HUES6 (cell line): Measurements from ENCODE around the gene ARAP3.

Experiments
- H3K27ac ChIP-seq: 2 replicates; pipeline ENCODE4 v1.7.0; 2013; ENCODE audit warnings: low read depth, mild to moderate bottlenecking, low read length, inconsistent platforms
- H3K27me3 ChIP-seq: 2 replicates; pipeline ENCODE4 v1.6.1; 2013; ENCODE audit warnings: low read length; ENCODE audit not compliant: control insufficient read depth, insufficient read depth
- H3K36me3 ChIP-seq: 2 replicates; pipeline ENCODE4 v1.6.1; 2013; ENCODE audit warnings: low read length; ENCODE audit not compliant: control insufficient read depth, insufficient read depth
- H3K4me1 ChIP-seq: 2 replicates; pipeline ENCODE4 v1.6.1; 2013; ENCODE audit warnings: low read length; ENCODE audit not compliant: control insufficient read depth, insufficient read depth
- H3K4me3 ChIP-seq: 2 replicates; pipeline ENCODE4 v1.5.1; 2013; ENCODE audit warnings: low read depth, low read length
- H3K9ac ChIP-seq: one replicate; pipeline ENCODE4 v1.6.1; 2013; ENCODE audit warnings: mild to moderate bottlenecking, low read length
- H3K9me3 ChIP-seq: 2 replicates; pipeline ENCODE4 v1.6.1; 2013; ENCODE audit warnings: low read depth, low read length; ENCODE audit not compliant: control insufficient read depth, insufficient read depth

The ARAP3 gene

DNA sequence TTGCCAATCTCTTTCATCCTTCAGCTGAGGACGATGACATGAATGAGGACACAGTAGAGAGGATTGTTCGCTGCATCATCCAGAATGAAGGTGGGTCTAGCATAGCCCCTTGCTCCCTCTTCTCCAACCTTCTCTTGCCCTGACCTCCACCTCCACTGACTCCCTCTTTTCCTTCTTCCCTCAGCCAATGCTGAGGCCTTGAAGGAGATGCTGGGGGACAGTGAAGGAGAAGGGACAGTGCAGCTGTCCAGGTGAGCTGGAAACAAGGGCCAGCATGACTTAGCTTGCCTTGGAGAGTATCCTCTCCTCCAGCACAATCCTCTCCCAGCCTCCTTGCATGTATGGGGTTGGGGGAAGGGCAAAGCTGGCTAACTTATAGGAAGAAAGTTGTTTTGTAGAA is 43.3 kb downstream of the ARAP3 start:
- Histone ChIP-seq H3K27ac (no peak overlapping the region), H3K4me3 (no peak overlapping the region), H3K36me3 (peaks cover 8% of the 10 kb centered on the region), H3K9ac (no peak overlapping the region), H3K27me3 (peaks cover 10% of the 10 kb centered on the region; the same call in 1 of the 2 replicates), H3K4me1 (peaks cover 13% of the 10 kb centered on the region), H3K9me3 (no peaks in the 10 kb centered on the region)

GRCh38 chr5:141637767-141638419 is 44.1 kb downstream of the ARAP3 start:
- Histone ChIP-seq H3K9ac (peak overlapping the region; percentile 67), H3K36me3 (peaks cover 6% of the 10 kb centered on the region), H3K4me3 (peak overlapping the region; percentile 91), H3K27ac (no peak overlapping the region; the same call in 1 of the 2 replicates), H3K9me3 (no peaks in the 10 kb centered on the region), H3K27me3 (peaks cover 10% of the 10 kb centered on the region; the same call in 1 of the 2 replicates), H3K4me1 (peaks cover 13% of the 10 kb centered on the region)

DNA sequence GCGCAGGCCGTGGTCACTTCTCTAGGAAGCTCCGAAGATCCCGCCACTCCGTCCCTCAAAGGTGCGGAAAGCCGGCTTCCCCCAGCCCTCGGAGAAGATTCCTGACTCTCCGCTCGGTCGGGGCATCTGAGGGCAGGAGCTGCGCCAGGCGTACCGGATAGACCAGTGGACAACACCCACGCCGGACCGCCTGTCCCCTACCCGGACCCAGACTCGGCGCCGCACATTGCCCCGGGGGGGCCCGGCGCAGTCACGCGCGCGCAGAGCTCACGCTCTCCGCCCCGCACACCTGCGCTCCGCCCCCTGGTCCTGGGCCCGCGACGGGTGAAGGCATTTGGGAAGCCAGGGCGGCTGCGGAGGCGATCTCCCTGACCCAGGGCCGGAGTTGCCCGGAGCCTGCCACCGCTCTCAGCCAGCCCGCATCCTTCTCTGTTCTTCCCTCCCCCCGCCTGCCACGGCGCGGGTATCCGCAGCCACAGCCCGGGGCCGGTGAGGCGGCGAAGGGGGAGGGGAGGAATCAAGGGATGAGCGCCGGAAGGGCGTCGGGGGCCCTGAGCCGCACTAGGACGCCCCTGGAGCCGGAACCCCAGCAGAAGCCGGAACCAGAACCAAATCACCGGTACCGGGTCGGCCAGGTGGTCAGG is 44.8 kb downstream of the ARAP3 start:
- Histone ChIP-seq H3K4me3 (peak overlapping the region; percentile 91), H3K27ac (no peak overlapping the region; the same call in 1 of the 2 replicates), H3K9me3 (no peaks in the 10 kb centered on the region), H3K4me1 (peaks cover 13% of the 10 kb centered on the region), H3K9ac (peak overlapping the region; percentile 67), H3K36me3 (peaks cover 10% of the 10 kb centered on the region), H3K27me3 (peaks cover 10% of the 10 kb centered on the region; the same call in 1 of the 2 replicates)

GRCh38 chr5:141636413-141637122 is 45.5 kb downstream of the ARAP3 start, which contains the start of the genes HDAC3 and RELL2:
Gene HDAC3 (minus strand): TSS chr5:141636849. CDS start chr5:141636790, 59 bp downstream.
Gene RELL2 (plus strand): TSS chr5:141636997. CDS start chr5:141638226, 1,229 bp downstream.
- peak within 1 kb of the TSS; percentile 91 for H3K4me3 ChIP-seq
- H3K36me3 ChIP-seq = peaks cover 10% of the 10 kb centered on the region
- H3K27ac ChIP-seq = peak within 1 kb of the TSS; percentile 38; the same call in 1 of the 2 replicates
- peaks cover 13% of the 10 kb centered on the region for H3K4me1 ChIP-seq
- peak within 1 kb of the TSS; percentile 91 for H3K9ac ChIP-seq
- H3K27me3 ChIP-seq = peaks cover 10% of the 10 kb centered on the region; the same call in 1 of the 2 replicates
- H3K9me3 ChIP-seq = no peaks in the 10 kb centered on the region

DNA sequence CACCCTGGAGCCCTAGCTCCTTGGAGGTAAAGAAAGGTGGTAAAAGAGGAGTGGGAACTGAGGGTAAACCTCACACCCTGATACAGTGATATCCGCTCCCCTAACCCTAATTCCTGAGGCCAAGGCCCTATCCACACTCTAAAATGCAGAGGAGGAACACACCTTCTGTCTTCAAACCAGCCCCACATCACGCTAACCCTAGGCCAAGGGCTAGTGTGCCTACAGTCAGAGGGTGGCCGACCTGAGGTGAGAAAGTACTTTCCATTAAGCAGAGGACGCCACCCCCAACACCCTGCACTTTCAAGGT is 46.0 kb downstream of the ARAP3 start:
- H3K4me1 ChIP-seq = peaks cover 13% of the 10 kb centered on the region
- H3K27ac ChIP-seq = 0 out of 2 replicates have a peak overlapping the region, but pooled peaks have one; percentile 38
- H3K4me3 ChIP-seq = peak overlapping the region; percentile 91
- peaks cover 10% of the 10 kb centered on the region; the same call in 1 of the 2 replicates for H3K27me3 ChIP-seq
- H3K36me3 ChIP-seq = peaks cover 10% of the 10 kb centered on the region
- H3K9me3 ChIP-seq = no peaks in the 10 kb centered on the region
- H3K9ac ChIP-seq = peak overlapping the region; percentile 91

DNA sequence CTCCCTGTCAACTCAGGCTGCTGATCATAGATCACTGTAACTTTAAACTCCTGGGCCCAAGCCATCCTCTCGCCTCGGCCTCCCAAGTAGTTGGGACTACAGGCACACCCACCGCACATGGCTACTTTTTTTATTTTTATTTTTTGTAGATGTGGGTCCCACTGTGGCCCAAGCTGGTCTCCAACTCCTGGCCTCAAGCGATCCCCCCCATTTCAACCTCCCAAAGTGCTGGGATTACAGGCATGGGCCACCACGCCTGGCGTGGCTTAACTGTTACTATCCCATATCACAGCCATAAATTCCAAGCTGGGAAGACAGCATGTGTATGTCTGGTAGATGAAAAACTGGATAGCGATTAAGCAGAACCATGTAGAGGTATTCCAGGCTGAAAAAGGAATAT is 46.4 kb downstream of the ARAP3 start:
- Histone ChIP-seq H3K4me3 (peak overlapping the region; percentile 91), H3K9me3 (no peaks in the 10 kb centered on the region), H3K27ac (no peak overlapping the region), H3K4me1 (peaks cover 13% of the 10 kb centered on the region), H3K36me3 (peaks cover 10% of the 10 kb centered on the region), H3K9ac (peak overlapping the region; percentile 91), H3K27me3 (peaks cover 10% of the 10 kb centered on the region; the same call in 1 of the 2 replicates)

- Histone ChIP-seq H3K9ac (no peak overlapping the region), H3K4me3 (no peak overlapping the region), H3K27ac (no peak overlapping the region), H3K27me3 (peaks cover 10% of the 10 kb centered on the region; the same call in 1 of the 2 replicates), H3K4me1 (peaks cover 13% of the 10 kb centered on the region), H3K36me3 (peaks cover 16% of the 10 kb centered on the region), H3K9me3 (no peaks in the 10 kb centered on the region)
Measured at GRCh38 chr5:141634720-141635119, 47.3 kb downstream of the ARAP3 start.

GRCh38 chr5:141633871-141634561 is 48.0 kb downstream of the ARAP3 start:
- Histone ChIP-seq H3K9ac (no peak overlapping the region), H3K27ac (no peak overlapping the region), H3K4me3 (no peak overlapping the region), H3K9me3 (no peaks in the 10 kb centered on the region), H3K27me3 (peaks cover 10% of the 10 kb centered on the region; the same call in 1 of the 2 replicates), H3K36me3 (peaks cover 23% of the 10 kb centered on the region), H3K4me1 (peaks cover 13% of the 10 kb centered on the region)

- no peak overlapping the region for H3K27ac ChIP-seq
- H3K4me3 ChIP-seq = no peak overlapping the region
- no peak overlapping the region for H3K9ac ChIP-seq
- H3K9me3 ChIP-seq = no peaks in the 10 kb centered on the region
- H3K27me3 ChIP-seq = peaks cover 6% of the 10 kb centered on the region; the same call in 1 of the 2 replicates
- peaks cover 8% of the 10 kb centered on the region for H3K4me1 ChIP-seq
- peaks cover 37% of the 10 kb centered on the region for H3K36me3 ChIP-seq
Measured at GRCh38 chr5:141632650-141633049, 49.4 kb downstream of the ARAP3 start.

GRCh38 chr5:141630570-141631140 is 51.4 kb downstream of the ARAP3 start:
- Histone ChIP-seq H3K9me3 (no peaks in the 10 kb centered on the region), H3K27me3 (no peaks in the 10 kb centered on the region), H3K4me1 (peaks cover 3% of the 10 kb centered on the region; the same call in 1 of the 2 replicates), H3K9ac (no peak overlapping the region), H3K4me3 (no peak overlapping the region), H3K27ac (no peak overlapping the region), H3K36me3 (peaks cover 54% of the 10 kb centered on the region)
